ENCODE measurements around the gene SELE.

DNA sequence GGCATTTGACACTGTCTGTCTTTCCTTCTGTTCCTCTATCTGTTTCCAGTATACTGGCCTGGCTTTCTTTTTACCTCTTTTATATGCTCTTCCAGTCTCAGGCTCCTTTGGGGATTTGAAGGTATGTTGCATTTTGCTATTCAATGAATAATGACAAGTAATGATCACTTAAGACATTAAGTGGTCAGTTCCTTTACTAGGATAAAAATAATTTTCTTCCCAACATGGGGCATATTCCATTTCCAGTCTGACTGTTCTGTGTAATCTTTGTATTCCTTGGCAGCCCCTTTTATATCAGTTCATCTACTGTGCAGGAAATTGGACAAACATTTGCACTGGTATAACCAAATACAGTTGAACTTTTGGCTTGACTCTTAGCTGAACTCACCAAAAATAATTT lies 45.3 kb upstream of the SELE start:
- TF ChIP-seq, protein P1, sequence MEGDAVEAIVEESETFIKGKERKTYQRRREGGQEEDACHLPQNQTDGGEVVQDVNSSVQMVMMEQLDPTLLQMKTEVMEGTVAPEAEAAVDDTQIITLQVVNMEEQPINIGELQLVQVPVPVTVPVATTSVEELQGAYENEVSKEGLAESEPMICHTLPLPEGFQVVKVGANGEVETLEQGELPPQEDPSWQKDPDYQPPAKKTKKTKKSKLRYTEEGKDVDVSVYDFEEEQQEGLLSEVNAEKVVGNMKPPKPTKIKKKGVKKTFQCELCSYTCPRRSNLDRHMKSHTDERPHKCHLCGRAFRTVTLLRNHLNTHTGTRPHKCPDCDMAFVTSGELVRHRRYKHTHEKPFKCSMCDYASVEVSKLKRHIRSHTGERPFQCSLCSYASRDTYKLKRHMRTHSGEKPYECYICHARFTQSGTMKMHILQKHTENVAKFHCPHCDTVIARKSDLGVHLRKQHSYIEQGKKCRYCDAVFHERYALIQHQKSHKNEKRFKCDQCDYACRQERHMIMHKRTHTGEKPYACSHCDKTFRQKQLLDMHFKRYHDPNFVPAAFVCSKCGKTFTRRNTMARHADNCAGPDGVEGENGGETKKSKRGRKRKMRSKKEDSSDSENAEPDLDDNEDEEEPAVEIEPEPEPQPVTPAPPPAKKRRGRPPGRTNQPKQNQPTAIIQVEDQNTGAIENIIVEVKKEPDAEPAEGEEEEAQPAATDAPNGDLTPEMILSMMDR (IDR thresholded peaks at IDR 0.05): no peak
- no peak for TF ChIP-seq NFYB (CRISPR knock-in tag; conservative IDR thresholded peaks at IDR 0.05; ENCODE audit: low read depth)
- TF ChIP-seq IRF2 (CRISPR knock-in tag; IDR thresholded peaks at IDR 0.05; ENCODE audit: borderline replicate concordance, low read depth): no peak
- TF ChIP-seq FOXK1 (CRISPR knock-in tag; IDR thresholded peaks at IDR 0.05): no peak
- TF ChIP-seq TP53 (CRISPR knock-in tag; IDR thresholded peaks at IDR 0.05): no peak
- no peak for TF ChIP-seq MXD4 (CRISPR knock-in tag; IDR thresholded peaks at IDR 0.05; ENCODE audit: borderline replicate concordance)
- TF ChIP-seq, protein P2, sequence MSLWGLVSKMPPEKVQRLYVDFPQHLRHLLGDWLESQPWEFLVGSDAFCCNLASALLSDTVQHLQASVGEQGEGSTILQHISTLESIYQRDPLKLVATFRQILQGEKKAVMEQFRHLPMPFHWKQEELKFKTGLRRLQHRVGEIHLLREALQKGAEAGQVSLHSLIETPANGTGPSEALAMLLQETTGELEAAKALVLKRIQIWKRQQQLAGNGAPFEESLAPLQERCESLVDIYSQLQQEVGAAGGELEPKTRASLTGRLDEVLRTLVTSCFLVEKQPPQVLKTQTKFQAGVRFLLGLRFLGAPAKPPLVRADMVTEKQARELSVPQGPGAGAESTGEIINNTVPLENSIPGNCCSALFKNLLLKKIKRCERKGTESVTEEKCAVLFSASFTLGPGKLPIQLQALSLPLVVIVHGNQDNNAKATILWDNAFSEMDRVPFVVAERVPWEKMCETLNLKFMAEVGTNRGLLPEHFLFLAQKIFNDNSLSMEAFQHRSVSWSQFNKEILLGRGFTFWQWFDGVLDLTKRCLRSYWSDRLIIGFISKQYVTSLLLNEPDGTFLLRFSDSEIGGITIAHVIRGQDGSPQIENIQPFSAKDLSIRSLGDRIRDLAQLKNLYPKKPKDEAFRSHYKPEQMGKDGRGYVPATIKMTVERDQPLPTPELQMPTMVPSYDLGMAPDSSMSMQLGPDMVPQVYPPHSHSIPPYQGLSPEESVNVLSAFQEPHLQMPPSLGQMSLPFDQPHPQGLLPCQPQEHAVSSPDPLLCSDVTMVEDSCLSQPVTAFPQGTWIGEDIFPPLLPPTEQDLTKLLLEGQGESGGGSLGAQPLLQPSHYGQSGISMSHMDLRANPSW (CRISPR knock-in tag; conservative IDR thresholded peaks at IDR 0.05; ENCODE audit: low read depth): no peak
- TF ChIP-seq, protein P3, sequence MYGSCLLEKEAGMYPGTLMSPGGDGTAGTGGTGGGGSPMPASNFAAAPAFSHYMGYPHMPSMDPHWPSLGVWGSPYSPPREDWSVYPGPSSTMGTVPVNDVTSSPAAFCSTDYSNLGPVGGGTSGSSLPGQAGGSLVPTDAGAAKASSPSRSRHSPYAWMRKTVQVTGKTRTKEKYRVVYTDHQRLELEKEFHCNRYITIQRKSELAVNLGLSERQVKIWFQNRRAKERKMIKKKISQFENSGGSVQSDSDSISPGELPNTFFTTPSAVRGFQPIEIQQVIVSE (CRISPR knock-in tag; IDR thresholded peaks at IDR 0.05; ENCODE audit: borderline replicate concordance): no peak
- TF ChIP-seq, protein P4, sequence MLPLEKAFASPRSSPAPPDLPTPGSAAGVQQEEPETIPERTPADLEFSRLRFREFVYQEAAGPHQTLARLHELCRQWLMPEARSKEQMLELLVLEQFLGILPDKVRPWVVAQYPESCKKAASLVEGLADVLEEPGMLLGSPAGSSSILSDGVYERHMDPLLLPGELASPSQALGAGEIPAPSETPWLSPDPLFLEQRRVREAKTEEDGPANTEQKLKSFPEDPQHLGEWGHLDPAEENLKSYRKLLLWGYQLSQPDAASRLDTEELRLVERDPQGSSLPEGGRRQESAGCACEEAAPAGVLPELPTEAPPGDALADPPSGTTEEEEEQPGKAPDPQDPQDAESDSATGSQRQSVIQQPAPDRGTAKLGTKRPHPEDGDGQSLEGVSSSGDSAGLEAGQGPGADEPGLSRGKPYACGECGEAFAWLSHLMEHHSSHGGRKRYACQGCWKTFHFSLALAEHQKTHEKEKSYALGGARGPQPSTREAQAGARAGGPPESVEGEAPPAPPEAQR (CRISPR knock-in tag; IDR thresholded peaks at IDR 0.05): no peak
- TF ChIP-seq NR1H2 (CRISPR knock-in tag; IDR thresholded peaks at IDR 0.05): no peak
